ENCODE results near the gene MYH15.

- no peak for TF ChIP-seq EZH2 (IDR thresholded peaks at IDR 0.05)
- no peak for TF ChIP-seq POLR2AphosphoS5 (IDR thresholded peaks at IDR 0.05; ENCODE audit: borderline replicate concordance, low read depth, low read length)
- TF ChIP-seq FOXP2 (optimal IDR thresholded peaks at IDR 0.05; ENCODE audit: control extremely low read depth, extremely low read length, insufficient read depth), result no peak
Measured at GRCh38 chr3:108503722-108504121, 6.7 kb downstream of the MYH15 start.

Data from SK-N-MC (cell line).